ENCODE data around the gene LARP1.
"Not testable (repeated sequence)": the region's sequence is repeated elsewhere in the genome, so short reads cannot be mapped to it uniquely, and the experiment has no call there.

LARP1 gene

GRCh38 chr5:154723740-154724505, 31.3 kb upstream of the LARP1 start:
- TF ChIP-seq, protein P1, sequence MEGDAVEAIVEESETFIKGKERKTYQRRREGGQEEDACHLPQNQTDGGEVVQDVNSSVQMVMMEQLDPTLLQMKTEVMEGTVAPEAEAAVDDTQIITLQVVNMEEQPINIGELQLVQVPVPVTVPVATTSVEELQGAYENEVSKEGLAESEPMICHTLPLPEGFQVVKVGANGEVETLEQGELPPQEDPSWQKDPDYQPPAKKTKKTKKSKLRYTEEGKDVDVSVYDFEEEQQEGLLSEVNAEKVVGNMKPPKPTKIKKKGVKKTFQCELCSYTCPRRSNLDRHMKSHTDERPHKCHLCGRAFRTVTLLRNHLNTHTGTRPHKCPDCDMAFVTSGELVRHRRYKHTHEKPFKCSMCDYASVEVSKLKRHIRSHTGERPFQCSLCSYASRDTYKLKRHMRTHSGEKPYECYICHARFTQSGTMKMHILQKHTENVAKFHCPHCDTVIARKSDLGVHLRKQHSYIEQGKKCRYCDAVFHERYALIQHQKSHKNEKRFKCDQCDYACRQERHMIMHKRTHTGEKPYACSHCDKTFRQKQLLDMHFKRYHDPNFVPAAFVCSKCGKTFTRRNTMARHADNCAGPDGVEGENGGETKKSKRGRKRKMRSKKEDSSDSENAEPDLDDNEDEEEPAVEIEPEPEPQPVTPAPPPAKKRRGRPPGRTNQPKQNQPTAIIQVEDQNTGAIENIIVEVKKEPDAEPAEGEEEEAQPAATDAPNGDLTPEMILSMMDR (conservative IDR thresholded peaks at IDR 0.05; ENCODE audit: low read depth) = no peak
- ChIA-PET POLR2A (ENCODE audit: low non-redundant PET) (no interaction called here), CTCF (no interaction called here)
- DNase-seq (ENCODE audit: low spot score) = no peak
- no peak overlapping the region for H3K27ac ChIP-seq

DNA sequence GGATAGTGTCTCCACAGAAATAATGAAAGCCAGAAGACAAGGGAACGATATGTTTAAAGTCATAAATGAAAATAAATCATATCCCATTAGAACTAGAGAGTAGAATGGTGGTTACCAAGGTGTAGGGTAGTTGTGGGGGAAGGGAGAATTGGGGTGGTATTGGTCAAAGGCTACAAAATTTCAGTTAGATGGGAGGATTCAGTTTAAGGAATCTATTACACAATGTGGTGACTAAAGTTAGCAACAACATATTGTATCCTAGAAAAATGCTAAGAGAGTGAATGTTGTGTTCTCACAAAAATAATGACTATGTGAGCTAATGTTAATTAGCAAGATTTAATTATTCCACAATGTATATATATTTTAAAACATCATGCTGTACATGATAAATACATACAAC, 27.8 kb upstream of the LARP1 start:
- ChIA-PET CTCF (no interaction called here), POLR2A (ENCODE audit: low non-redundant PET) (no interaction called here)
- TF ChIP-seq, protein P1 (conservative IDR thresholded peaks at IDR 0.05; ENCODE audit: low read depth) = no peak
- no peak for DNase-seq (ENCODE audit: low spot score)
- H3K27ac ChIP-seq = no peak overlapping the region

DNA sequence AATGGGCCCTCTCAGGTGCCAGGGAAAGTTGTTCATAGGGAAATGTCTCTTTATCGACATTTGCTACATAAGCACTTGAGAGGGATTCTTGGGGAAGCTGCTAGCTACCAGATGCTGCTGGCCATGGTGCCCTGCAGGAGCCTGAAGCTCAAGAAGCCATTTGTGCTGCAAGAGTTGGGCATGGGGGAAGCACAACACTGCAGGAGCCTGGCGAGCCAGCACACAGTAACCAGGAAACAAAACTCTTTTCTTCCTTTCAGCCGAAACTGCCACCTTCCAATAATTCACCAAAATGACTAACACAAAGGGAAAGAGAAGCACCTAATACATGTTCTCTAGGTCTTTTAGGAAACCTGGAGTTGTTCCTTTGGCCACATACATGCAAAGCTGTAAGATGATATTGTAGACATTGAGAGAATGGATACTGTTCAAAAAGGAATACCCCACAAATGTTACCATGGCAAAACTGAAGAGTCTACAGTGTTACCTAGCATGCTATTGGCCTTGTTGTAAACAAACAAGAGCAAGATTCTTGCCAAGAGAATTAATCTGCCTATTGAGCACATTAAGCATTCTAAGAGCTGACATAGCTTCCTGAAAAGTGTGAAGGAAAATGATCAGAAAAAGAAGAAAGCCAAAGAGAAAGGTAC, 26.1 kb upstream of the LARP1 start:
- TF ChIP-seq, protein P1 (conservative IDR thresholded peaks at IDR 0.05; ENCODE audit: low read depth) = no peak
- ChIA-PET POLR2A (ENCODE audit: low non-redundant PET) (no interaction called here), CTCF (interaction anchor here (0.5 kb wide), 1 partner anchor 18 kb away, joined by 6 read pairs; no protein-coding TSS in a partner anchor)
- H3K27ac ChIP-seq = no peak overlapping the region
- DNase-seq (ENCODE audit: low spot score) = no peak

DNA sequence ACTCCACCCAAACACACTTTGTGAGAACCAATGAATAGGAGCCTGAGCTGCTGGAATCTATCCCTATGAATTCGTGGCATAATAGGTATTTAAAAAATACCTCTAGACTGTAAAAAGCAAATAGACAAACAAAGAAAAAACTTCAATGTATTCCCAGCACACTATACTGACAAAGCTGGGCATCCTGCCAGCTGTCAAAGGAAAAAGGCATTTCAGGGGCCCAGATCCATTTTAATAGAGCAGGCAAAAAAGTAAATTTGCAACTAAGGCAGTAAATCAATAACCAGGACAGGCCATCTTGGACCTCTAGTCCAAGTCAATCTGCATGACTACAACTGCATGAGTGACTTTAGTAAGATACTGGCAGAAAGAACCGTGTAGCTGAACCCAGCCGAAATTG, 25.6 kb upstream of the LARP1 start:
- ChIA-PET CTCF (interaction anchor here (0.5 to 1.2 kb wide), 4 partner anchors 18 to 75 kb away, joined by 4 to 10 read pairs (median 6); no protein-coding TSS in a partner anchor), POLR2A (ENCODE audit: low non-redundant PET) (no interaction called here)
- DNase-seq (ENCODE audit: low spot score) = no peak
- TF ChIP-seq, protein P1 (conservative IDR thresholded peaks at IDR 0.05; ENCODE audit: low read depth) = no peak
- no peak overlapping the region for H3K27ac ChIP-seq

DNA sequence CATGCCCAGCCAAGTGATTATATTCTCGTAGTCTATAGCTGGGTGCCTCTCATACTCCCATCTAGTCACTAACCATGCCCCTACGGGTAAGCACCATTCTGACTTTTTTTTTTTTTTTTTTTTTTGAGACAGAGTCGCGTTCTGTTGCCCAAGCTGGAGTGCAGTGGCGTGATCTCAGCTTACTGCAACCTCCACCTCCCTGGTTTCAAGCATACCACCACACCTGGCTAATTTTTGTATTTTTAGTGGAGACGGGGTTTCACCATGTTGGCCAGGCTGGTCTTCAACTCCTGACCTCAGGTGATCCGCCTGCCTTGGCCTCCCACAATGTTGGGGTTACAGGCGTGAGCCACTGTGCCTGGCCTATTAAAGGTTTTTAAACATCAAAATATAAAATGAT, 24.4 kb upstream of the LARP1 start:
- DNase-seq (ENCODE audit: low spot score); POLR2A ChIA-PET (ENCODE audit: low non-redundant PET); H3K27ac ChIP-seq: not testable (repeated sequence)
- CTCF ChIA-PET = interaction anchor here (1.2 kb wide), 1 partner anchor 25 kb away, joined by 10 read pairs; no protein-coding TSS in a partner anchor

DNA sequence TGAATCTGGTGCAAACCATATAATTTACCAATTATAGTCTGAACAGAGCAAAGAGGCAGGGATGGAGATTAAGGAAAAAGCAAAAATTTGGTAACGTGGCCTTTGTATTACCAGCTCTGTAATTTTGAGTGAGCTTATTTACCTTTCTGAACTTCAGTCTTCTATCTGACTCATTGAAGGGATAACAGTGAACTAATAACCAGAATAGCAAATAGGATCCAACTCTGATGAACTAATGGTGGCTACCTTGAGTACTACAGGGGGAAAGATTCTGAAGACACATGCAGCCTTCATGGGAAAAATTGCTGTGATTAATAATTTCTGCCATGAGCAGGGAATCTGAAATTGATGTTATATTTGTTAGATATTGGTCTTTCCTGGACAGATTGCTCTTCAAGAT, 23.0 kb upstream of the LARP1 start:
- POLR2A ChIA-PET (ENCODE audit: low non-redundant PET) = interaction anchor here (0.7 kb wide), 1 partner anchor 102 kb away, joined by 5 read pairs; no protein-coding TSS in a partner anchor
- no peak for DNase-seq (ENCODE audit: low spot score)
- TF ChIP-seq, protein P1 (conservative IDR thresholded peaks at IDR 0.05; ENCODE audit: low read depth) = no peak
- H3K27ac ChIP-seq = no peak overlapping the region
- CTCF ChIA-PET = no interaction called here
